Natural killer cell treated with Interleukin-12 subunit alpha and Interleukin-12 subunit beta and Interleukin-15 and Interleukin-18, amount 100 ng/mL, for 72 hours (primary cell): ENCODE data around the gene LONP1. TPM values are rescaled to one million over a fixed set of nuclear protein-coding genes. Genes with fewer than 3 reads are reported as not detected.

Source experiments
- ATAC-seq, 2 donors: fragments of 150-1000 bp; cut with Tn5 transposase in 1 of 2; sonication (Bioruptor Pico), chemical (Tn5 transposase) in 1 of 2; 2 replicates each; pipeline ENCODE4 v1.10.0; 2021
- DNase-seq: peaks from one replicate; pipeline ENCODE4 v3.0.0; 2022; ENCODE audit warnings: low spot score
- H3K27ac Mint-ChIP-seq, 2 donors: 1 replicate in 1 of 2; 2 replicates in 1 of 2; pipeline ENCODE4 v1.8.0; 2022; ENCODE audit warnings: mixed read lengths in 2 of 2, mild to moderate bottlenecking in 1 of 2, moderate library complexity in 1 of 2
- H3K27me3 Mint-ChIP-seq, 2 donors: 1 replicate in 1 of 2; 2 replicates in 1 of 2; pipeline ENCODE4 v1.8.0; 2022; ENCODE audit warnings: mixed read lengths in 2 of 2
- H3K36me3 Mint-ChIP-seq: one replicate; pipeline ENCODE4 v1.8.0; 2022; ENCODE audit warnings: mixed read lengths
- H3K4me1 Mint-ChIP-seq, 2 donors: 1 replicate in 1 of 2; 2 replicates in 1 of 2; pipeline ENCODE4 v1.8.0; 2022; ENCODE audit warnings: low read depth in 2 of 2, mixed read lengths in 2 of 2, mild to moderate bottlenecking in 1 of 2
- H3K4me3 Mint-ChIP-seq: one replicate; pipeline ENCODE4 v1.8.0; 2022; ENCODE audit warnings: mixed read lengths
- H3K9me3 Mint-ChIP-seq: 2 replicates; pipeline ENCODE4 v1.8.0; 2022; ENCODE audit warnings: mixed read lengths
- total RNA-seq, 2 donors: library from RNA; stranded (reverse); gene quantifications; one replicate each; pipeline ENCODE4 v1.2.3, GENCODE V29; 2022

The LONP1 gene
- total RNA-seq, 2 donors from 2014 or later, result 151 to 267 TPM

DNA sequence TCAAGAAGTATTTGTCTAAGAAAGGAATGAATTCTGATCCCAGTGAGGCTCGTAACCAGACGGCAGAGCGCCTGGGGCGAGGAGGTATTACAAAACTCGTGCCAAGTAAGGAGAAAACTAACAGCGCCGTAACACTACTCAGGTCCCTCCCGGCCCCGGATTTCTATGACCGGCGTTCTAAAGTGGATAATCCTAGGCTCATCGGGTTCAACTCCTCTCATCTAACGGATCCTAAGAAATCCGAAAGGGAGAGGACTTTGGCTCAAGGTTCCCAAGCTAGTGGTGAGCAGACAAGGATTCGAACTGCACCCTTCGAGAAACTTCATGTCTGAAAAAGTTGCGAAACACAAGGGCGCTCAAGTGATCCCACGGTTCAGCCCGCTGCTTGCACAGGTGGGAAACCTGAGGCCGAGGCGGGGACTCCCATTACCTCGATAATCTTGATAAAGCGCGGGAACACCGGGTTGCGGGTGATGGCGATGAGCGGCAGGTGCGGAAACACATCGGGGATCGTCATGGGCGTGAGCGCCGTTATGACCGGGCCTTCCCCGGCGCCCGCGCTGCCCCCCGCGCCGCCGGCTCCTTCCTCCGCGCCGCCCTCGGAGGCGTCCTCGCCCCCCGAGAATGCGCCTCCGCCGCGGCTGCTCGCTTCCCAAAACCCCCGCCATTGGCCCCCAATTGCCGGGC is 529 bp downstream of the LONP1 start:
- no peaks in the 10 kb centered on the region for H3K9me3 Mint-ChIP-seq
- peaks cover 21 to 25% of the 10 kb centered on the region in 2 donors for H3K4me1 Mint-ChIP-seq
- H3K27ac Mint-ChIP-seq, result peak overlapping the region; percentile 98 to 100
- no peak for DNase-seq
- peak overlapping the region; percentile 93 for H3K4me3 Mint-ChIP-seq
- no peaks in the 10 kb centered on the region for H3K27me3 Mint-ChIP-seq
- no peaks in the 10 kb centered on the region for H3K36me3 Mint-ChIP-seq
- ATAC-seq, result peak in 1 of 2 donors; percentile 4

DNA sequence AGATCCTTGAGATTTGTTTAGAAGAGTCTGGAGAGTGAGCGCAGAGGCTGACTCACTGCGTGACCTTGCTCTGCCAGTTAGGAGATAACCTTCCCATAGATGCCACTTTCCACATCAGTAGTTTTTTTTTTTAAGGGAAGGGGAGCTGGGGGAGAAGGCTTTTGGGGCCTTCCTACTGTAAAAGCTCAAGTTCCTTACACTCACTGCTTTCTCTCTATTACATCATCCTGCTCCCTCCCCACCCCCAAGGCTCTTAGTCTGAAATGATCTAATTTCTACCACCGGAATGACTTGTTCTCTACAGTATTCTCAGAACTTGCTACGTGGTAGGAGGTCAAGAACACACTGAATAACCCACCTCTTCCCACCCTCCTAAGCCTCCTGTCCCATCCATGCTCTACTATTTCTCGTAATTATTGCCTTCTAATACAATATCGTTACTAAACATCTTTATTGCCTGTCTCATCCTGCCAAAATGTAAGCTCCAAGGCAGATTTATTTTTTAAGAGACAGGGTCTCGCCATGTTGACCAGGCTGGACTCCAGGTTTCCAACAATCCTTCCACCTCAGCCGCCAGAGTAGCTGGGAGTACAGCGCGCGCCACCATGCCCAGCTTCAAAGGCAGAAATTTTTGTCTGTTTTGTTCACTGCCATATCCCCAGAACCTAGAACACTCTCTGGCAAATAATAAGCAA is 1.2 kb downstream of the LONP1 start:
- no peaks in the 10 kb centered on the region for H3K9me3 Mint-ChIP-seq
- H3K36me3 Mint-ChIP-seq, result no peaks in the 10 kb centered on the region
- DNase-seq, result no peak
- peaks cover 21 to 25% of the 10 kb centered on the region in 2 donors for H3K4me1 Mint-ChIP-seq
- peak overlapping the region; percentile 93 for H3K4me3 Mint-ChIP-seq
- peak overlapping the region; percentile 98 to 100 for H3K27ac Mint-ChIP-seq
- peak in 1 of 2 donors; percentile 36 for ATAC-seq
- H3K27me3 Mint-ChIP-seq, result no peaks in the 10 kb centered on the region

DNA sequence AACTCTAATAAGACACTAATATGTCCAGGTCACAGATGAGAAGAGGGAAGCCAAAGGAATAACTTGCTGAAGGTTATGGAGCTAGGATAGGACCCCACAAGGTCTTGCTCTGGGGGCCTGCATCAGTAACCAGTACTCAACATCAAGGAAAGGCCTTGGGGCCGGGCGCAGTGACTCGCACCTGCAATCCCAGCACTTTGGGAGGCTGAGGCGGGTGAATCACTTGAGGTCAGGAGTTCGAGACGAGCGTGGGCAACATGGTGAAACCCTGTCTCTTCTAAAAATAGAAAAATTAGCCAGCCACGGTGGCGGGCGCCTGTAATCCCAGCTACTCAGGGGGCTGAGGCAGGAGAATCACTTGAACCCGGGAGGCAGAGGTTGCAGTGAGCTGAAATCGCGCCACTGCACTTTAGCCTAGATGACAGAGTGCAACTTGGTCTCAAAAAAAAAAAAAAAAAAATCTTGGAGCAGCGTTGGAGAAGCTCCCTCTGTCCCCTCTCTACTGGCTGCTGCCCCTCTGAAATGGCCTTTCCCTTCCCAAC is 1.8 kb downstream of the LONP1 start:
- Mint-ChIP-seq H3K4me1 (peaks cover 21 to 25% of the 10 kb centered on the region in 2 donors), H3K27ac (peak overlapping the region; percentile 98 to 100), H3K4me3 (peak overlapping the region; percentile 93), H3K36me3 (no peaks in the 10 kb centered on the region), H3K27me3 (no peaks in the 10 kb centered on the region), H3K9me3 (no peaks in the 10 kb centered on the region)
- DNase-seq (peak; percentile 23), ATAC-seq (no peak)

DNA sequence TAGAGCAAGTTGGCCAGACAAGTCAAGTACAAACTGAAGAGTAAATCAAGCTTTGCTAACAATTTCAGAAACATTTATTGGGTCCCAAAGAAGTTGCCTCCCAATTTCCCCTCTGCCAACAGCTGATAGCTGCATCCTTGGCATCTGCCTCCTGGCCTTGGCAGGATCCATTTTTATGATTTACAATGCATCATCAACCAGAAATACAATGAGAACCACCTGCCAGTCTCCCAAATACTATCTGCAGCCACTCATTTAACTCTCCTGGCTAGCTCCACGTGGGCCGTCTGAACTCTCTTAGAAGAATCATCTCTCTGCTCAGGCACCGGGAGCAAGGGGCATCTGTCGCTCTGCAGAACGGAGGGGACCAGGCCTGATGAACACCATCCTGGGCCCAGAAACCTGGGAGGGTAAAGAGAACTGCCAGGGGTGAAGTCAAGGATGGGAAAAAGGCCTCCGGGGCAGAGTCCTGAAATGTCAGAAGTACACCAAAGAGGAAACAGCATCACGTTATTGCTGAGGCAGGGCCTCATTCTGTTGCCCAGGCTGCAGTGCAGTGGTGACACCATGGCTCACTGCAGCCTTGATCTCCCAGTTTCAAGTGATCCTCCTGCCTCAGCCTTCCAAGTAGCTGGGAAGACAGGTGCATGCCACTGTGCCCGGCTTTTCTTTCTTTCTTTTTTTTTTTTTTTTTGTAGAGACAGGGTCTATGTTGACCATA is 2.6 kb downstream of the LONP1 start:
- peak overlapping the region; percentile 98 to 100 for H3K27ac Mint-ChIP-seq
- DNase-seq (no peak), ATAC-seq (no peak)
- peaks cover 21 to 25% of the 10 kb centered on the region in 2 donors for H3K4me1 Mint-ChIP-seq
- H3K9me3 Mint-ChIP-seq, result no peaks in the 10 kb centered on the region
- H3K36me3 Mint-ChIP-seq, result no peaks in the 10 kb centered on the region
- peak overlapping the region; percentile 93 for H3K4me3 Mint-ChIP-seq
- no peaks in the 10 kb centered on the region for H3K27me3 Mint-ChIP-seq

DNA sequence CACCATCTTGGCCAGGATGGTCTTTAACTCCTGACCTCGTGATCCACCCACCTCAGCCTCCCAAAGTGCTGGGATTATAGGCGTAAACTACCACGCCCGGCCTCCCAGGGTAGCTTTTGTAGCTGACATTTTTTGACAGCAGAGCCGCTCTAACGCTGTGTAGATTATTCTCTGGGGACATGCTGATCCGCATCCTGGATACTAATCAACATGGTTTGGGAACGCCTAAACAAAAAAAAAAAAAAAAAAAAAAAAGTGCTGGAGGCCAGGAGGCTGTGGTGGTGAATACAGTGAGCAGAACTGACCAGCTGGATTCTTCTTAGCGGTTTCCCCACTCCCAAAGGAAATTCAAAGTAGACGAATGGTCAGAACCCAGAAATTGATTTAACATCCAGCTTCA is 5.1 kb downstream of the LONP1 start:
- peak; percentile 34 for DNase-seq
- H3K4me1 Mint-ChIP-seq, result peaks cover 19 to 21% of the 10 kb centered on the region in 2 donors
- H3K27ac Mint-ChIP-seq, result no peak overlapping the region
- no peak overlapping the region for H3K4me3 Mint-ChIP-seq
- ATAC-seq, result no peak
- no peaks in the 10 kb centered on the region for H3K36me3 Mint-ChIP-seq
- no peaks in the 10 kb centered on the region for H3K27me3 Mint-ChIP-seq
- no peaks in the 10 kb centered on the region for H3K9me3 Mint-ChIP-seq

DNA sequence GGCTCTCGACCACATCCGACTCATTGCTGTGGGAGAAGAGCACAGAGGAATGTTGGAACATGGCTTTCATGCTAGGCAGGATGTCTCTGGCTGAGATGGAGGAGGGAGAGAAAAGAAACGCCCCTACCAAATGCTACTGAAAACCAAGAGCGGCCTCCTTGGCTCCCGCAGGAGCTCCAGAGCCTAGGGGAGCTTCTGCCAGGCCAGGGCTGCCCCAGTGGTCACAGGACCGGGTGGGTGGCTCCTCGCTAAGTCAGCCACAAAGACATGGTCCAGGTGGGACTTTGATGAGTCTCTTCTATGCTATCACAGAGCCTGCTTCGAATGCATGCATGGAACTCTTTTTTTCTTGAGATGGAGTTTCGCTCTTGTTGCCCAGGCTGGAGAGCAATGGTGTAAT is 6.7 kb downstream of the LONP1 start:
- H3K4me3 Mint-ChIP-seq, result no peak overlapping the region
- H3K27ac Mint-ChIP-seq, result no peak overlapping the region
- peaks cover 10 to 11% of the 10 kb centered on the region in 2 donors for H3K4me1 Mint-ChIP-seq
- no peaks in the 10 kb centered on the region for H3K9me3 Mint-ChIP-seq
- no peaks in the 10 kb centered on the region for H3K36me3 Mint-ChIP-seq
- ATAC-seq (no peak), DNase-seq (peak; percentile 40)
- H3K27me3 Mint-ChIP-seq, result no peaks in the 10 kb centered on the region

DNA sequence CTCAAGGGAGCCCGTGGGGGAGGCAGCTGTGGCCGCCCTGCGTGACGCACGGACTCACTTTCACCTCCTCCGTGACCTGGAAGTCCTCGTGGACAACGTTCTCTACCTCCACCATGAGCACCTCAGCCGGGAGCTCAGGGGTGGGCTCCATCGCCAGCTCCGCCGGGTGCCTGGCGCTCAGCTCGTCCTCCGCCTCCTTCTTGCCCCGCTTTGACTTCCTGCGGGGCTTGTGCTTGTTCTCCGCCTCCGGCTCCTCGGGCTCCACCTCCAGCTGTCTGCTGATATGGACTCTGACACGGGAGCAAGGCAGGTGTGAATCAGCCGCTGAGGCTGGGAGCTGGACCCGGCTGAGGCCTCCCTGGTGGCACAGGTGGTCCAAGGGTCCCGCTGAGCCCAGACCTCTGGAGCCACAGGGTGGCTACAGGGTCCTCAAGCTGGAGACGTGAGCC is 8.2 kb downstream of the LONP1 start:
- ATAC-seq (no peak), DNase-seq (peak; percentile 53)
- Mint-ChIP-seq H3K4me3 (no peak overlapping the region), H3K4me1 (no peaks in the 10 kb centered on the region), H3K27me3 (no peaks in the 10 kb centered on the region), H3K27ac (no peak overlapping the region), H3K36me3 (no peaks in the 10 kb centered on the region), H3K9me3 (no peaks in the 10 kb centered on the region)

DNA sequence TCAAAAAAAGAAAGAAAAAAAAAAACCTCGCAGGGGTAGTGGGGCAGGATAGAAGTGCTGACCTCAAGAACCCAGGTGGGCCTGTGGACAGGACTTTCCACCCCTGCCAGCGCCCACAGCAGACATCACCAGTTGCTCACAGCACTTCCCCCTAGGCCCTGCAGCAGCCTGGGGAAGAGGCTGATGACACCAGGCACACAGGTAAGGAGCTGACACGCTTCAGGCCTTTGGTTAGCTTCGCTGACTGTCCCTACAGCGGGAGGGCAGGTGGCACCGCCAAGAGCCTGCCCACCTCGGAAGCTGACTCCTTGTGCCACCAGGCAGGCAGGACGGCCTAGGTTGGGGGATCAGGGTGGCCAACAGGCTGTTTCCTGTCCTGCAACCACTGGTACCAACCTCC is 8.9 kb downstream of the LONP1 start:
- DNase-seq (no peak), ATAC-seq (peak in 1 of 2 donors; percentile 16)
- Mint-ChIP-seq H3K27me3 (no peaks in the 10 kb centered on the region), H3K36me3 (no peaks in the 10 kb centered on the region), H3K4me3 (no peak overlapping the region), H3K9me3 (no peaks in the 10 kb centered on the region), H3K4me1 (no peaks in the 10 kb centered on the region), H3K27ac (no peak overlapping the region)

DNA sequence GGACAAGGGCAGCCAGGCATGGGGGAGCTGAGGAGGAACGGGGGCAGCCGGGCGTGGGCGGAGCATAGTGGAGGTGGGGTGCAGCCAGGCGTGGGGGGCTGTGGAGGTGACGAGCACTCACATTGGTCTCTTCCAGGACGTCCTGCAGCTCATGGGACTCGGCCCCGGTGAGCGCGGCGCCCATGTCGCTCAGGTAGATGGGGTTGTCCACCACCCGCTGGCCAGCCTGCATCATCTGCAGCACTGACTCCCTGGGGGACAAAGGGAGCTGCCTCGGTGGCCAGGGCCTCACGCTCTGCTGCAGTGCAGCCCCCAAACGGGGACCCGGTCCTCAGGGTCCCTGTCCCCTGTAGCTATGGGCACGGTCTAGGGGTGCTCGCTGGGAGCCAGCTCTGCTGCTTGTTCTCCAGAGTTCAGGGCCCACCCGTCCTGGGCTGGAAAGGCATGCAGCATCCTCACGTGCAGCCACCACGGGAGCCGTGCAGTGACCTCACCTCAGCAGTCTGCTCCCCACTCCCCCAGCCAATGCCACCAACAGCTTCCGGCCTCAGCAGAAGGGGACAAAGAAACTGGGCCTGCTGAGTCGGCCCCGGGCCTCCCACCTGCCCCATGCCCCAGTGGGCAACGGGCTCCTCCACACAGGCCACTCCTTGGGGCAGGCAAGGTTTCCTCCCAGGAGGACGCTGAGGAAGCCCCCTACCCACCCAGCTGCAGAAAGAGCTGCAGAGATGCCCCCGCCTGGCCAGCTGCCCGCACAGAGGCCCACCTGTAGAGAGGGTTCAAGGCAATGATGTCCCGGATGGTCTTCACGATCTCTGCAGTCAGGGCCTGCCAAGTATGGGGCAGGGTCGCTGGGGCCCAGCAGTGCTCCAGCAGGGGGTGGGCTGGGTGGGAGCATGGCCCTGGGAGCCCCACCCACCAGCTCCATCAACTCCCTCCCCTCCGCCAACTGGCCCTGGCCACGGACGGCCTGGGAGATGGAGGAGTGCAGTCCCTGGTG is 12.1 kb downstream of the LONP1 start:
- no peaks in the 10 kb centered on the region for H3K27me3 Mint-ChIP-seq
- ATAC-seq, result peak in 1 of 2 donors; percentile 4
- no peaks in the 10 kb centered on the region for H3K36me3 Mint-ChIP-seq
- H3K4me3 Mint-ChIP-seq, result no peak overlapping the region
- H3K27ac Mint-ChIP-seq, result no peak overlapping the region
- H3K4me1 Mint-ChIP-seq, result peaks cover 0 to 4% of the 10 kb centered on the region in 2 donors
- no peak for DNase-seq
- no peaks in the 10 kb centered on the region for H3K9me3 Mint-ChIP-seq

DNA sequence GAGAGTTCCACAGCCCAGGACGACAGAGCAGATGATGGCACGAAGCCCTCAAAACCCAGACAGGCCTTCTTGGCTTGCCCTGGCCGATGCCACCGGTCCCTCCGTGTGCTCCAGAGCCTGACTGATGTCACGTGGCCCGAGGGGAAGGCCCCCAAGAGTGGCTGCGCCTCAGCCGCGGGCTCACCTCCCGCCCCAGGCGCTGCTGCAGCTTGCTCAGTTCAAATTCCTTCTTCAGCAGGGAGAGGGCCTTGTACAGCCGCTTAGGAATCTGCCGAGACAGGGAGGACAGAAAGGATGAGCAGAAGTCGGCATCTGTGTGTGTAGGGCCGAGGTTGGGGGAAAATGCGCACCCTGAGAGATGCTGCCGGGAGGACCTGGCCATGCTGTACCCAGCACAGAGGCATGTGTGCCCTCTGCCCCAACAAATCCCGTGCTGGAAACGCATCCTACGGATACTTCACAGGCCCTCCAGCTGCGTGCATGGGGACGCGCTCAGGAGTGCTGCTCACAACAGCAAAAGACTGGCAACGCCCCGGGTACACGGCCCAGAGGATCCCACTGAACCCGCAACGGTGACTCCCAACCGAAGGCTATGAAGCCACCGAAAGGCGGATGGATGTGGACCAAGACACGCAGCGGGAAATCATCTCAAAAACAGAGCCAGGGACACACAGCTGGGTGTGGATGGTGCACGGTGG is 12.9 kb downstream of the LONP1 start:
- H3K27ac Mint-ChIP-seq, result no peak overlapping the region
- H3K27me3 Mint-ChIP-seq, result no peaks in the 10 kb centered on the region
- no peak for ATAC-seq
- no peaks in the 10 kb centered on the region for H3K9me3 Mint-ChIP-seq
- H3K4me3 Mint-ChIP-seq, result no peak overlapping the region
- no peak for DNase-seq
- no peaks in the 10 kb centered on the region for H3K36me3 Mint-ChIP-seq
- peaks cover 0 to 4% of the 10 kb centered on the region in 2 donors for H3K4me1 Mint-ChIP-seq

DNA sequence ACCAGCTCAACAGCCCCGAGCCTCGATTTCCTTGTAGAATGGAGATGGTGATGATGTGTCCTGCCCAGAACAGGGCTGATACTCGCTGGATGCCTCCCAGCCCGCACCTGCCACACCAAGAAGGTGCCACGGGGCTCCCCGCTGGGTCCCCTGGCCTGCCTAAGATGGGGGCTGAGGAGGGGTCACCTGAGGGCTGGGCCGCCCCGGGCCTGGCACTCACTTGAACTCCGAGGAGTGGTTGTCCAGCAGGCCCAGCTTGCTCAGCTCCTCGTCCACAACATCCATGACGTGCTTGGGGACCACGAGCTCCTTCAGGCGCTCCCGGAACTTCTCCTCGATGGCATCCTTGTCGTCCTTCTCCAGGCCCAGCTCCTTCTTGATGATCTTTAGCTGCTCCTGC is 14.4 kb downstream of the LONP1 start:
- no peaks in the 10 kb centered on the region for H3K36me3 Mint-ChIP-seq
- H3K27ac Mint-ChIP-seq, result no peak overlapping the region
- H3K4me1 Mint-ChIP-seq, result peaks cover 0 to 6% of the 10 kb centered on the region in 2 donors
- no peak overlapping the region for H3K4me3 Mint-ChIP-seq
- DNase-seq, result no peak
- no peak for ATAC-seq
- H3K27me3 Mint-ChIP-seq, result no peaks in the 10 kb centered on the region
- H3K9me3 Mint-ChIP-seq, result no peaks in the 10 kb centered on the region
